Measurements from ENCODE around the gene SERTAD4.

SERTAD4 gene

GRCh38 chr1:210235363-210236053 lies 2.9 kb downstream of the SERTAD4 start:
- H3K4me1 ChIP-seq (ENCODE audit: control insufficient read depth, insufficient read depth, low read length), result peaks cover 18% of the 10 kb centered on the region
- no peaks in the 10 kb centered on the region for H3K36me3 ChIP-seq (ENCODE audit: control insufficient read depth, insufficient read depth, low read length)
- H3K9me3 ChIP-seq (ENCODE audit: control insufficient read depth, low read length), result no peaks in the 10 kb centered on the region
- no peak overlapping the region for H3K9ac ChIP-seq (ENCODE audit: low read length)
- no peak overlapping the region for H3K4me3 ChIP-seq (ENCODE audit: low read length)
- H3K27me3 ChIP-seq (ENCODE audit: control insufficient read depth, insufficient read depth, low read length), result peaks cover 9% of the 10 kb centered on the region

DNA sequence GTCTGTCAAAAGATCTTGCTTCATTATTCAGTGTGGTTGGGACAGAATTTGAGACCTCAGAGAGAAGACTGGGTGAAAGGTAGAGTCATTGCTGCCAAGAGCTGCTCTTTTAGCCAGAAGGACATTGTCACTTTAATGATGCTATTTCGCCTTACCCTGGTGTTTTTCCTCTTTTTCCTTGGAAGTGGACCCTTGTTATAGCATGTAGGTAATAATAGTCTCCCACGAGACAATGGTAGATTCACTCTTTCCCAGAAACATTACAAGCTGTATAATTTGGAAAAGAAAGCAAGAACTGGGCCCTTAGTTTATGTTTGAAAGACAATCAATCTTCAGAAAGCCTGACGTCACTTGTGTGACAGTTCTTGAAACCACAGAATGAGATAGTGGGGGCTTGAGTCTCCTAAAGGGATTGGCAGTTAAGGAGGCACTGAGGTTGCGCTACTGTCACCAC lies 3.8 kb downstream of the SERTAD4 start:
- H3K9ac ChIP-seq (ENCODE audit: low read length), result no peak overlapping the region
- no peaks in the 10 kb centered on the region for H3K36me3 ChIP-seq (ENCODE audit: control insufficient read depth, insufficient read depth, low read length)
- H3K9me3 ChIP-seq (ENCODE audit: control insufficient read depth, low read length), result no peaks in the 10 kb centered on the region
- H3K27me3 ChIP-seq (ENCODE audit: control insufficient read depth, insufficient read depth, low read length), result peaks cover 9% of the 10 kb centered on the region
- H3K4me3 ChIP-seq (ENCODE audit: low read length), result no peak overlapping the region
- H3K4me1 ChIP-seq (ENCODE audit: control insufficient read depth, insufficient read depth, low read length), result peaks cover 18% of the 10 kb centered on the region

GRCh38 chr1:210236840-210237409 lies 4.3 kb downstream of the SERTAD4 start:
- Histone ChIP-seq H3K36me3 (ENCODE audit: control insufficient read depth, insufficient read depth, low read length) (no peaks in the 10 kb centered on the region), H3K27me3 (ENCODE audit: control insufficient read depth, insufficient read depth, low read length) (peaks cover 6% of the 10 kb centered on the region), H3K4me3 (ENCODE audit: low read length) (no peak overlapping the region), H3K4me1 (ENCODE audit: control insufficient read depth, insufficient read depth, low read length) (peaks cover 17% of the 10 kb centered on the region), H3K9ac (ENCODE audit: low read length) (no peak overlapping the region), H3K9me3 (ENCODE audit: control insufficient read depth, low read length) (no peaks in the 10 kb centered on the region)

GRCh38 chr1:210237479-210237878 lies 4.9 kb downstream of the SERTAD4 start:
- Histone ChIP-seq H3K4me1 (ENCODE audit: control insufficient read depth, insufficient read depth, low read length) (peaks cover 13% of the 10 kb centered on the region), H3K4me3 (ENCODE audit: low read length) (no peak overlapping the region), H3K9ac (ENCODE audit: low read length) (no peak overlapping the region), H3K27me3 (ENCODE audit: control insufficient read depth, insufficient read depth, low read length) (peaks cover 6% of the 10 kb centered on the region), H3K36me3 (ENCODE audit: control insufficient read depth, insufficient read depth, low read length) (no peaks in the 10 kb centered on the region), H3K9me3 (ENCODE audit: control insufficient read depth, low read length) (no peaks in the 10 kb centered on the region)

- no peak overlapping the region for H3K9ac ChIP-seq (ENCODE audit: low read length)
- no peaks in the 10 kb centered on the region for H3K9me3 ChIP-seq (ENCODE audit: control insufficient read depth, low read length)
- H3K4me1 ChIP-seq (ENCODE audit: control insufficient read depth, insufficient read depth, low read length), result peaks cover 13% of the 10 kb centered on the region
- no peaks in the 10 kb centered on the region for H3K36me3 ChIP-seq (ENCODE audit: control insufficient read depth, insufficient read depth, low read length)
- H3K27me3 ChIP-seq (ENCODE audit: control insufficient read depth, insufficient read depth, low read length), result peaks cover 6% of the 10 kb centered on the region
- H3K4me3 ChIP-seq (ENCODE audit: low read length), result no peak overlapping the region
Observed at GRCh38 chr1:210237981-210238380, 5.4 kb downstream of the SERTAD4 start.

- H3K4me3 ChIP-seq (ENCODE audit: low read length), result no peak overlapping the region
Observed at GRCh38 chr1:210239349-210240111, 6.9 kb downstream of the SERTAD4 start.

DNA sequence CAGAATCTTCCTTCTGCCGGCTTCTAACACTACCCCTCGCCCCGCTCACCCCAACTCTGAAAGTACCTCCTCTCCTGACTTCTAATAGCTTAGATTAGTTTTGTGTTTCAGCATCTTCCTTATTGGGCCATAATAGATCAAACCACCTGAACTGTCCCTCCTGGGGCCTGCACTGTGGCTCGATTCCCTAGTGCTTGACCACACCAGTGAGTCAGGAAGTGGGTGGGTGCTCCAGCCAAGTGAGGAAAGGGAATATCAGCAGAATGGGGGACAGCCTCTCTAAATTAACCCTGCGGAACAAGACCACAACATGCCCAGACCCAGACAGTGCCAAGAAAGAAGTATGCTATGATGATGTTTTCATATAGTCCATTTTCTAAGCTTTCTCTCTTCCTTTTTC lies 8.5 kb downstream of the SERTAD4 start:
- Histone ChIP-seq H3K4me1 (ENCODE audit: control insufficient read depth, insufficient read depth, low read length) (peaks cover 7% of the 10 kb centered on the region), H3K9ac (ENCODE audit: low read length) (no peak overlapping the region), H3K27me3 (ENCODE audit: control insufficient read depth, insufficient read depth, low read length) (no peaks in the 10 kb centered on the region), H3K4me3 (ENCODE audit: low read length) (no peak overlapping the region), H3K36me3 (ENCODE audit: control insufficient read depth, insufficient read depth, low read length) (no peaks in the 10 kb centered on the region), H3K9me3 (ENCODE audit: control insufficient read depth, low read length) (no peaks in the 10 kb centered on the region)

More at GRCh38 chr1:210239349-210240111, 6.9 kb downstream of the SERTAD4 start:
- no peaks in the 10 kb centered on the region for H3K27me3 ChIP-seq (ENCODE audit: control insufficient read depth, insufficient read depth, low read length)
- peaks cover 7% of the 10 kb centered on the region for H3K4me1 ChIP-seq (ENCODE audit: control insufficient read depth, insufficient read depth, low read length)
- no peaks in the 10 kb centered on the region for H3K36me3 ChIP-seq (ENCODE audit: control insufficient read depth, insufficient read depth, low read length)
- no peaks in the 10 kb centered on the region for H3K9me3 ChIP-seq (ENCODE audit: control insufficient read depth, low read length)
- H3K9ac ChIP-seq (ENCODE audit: low read length), result no peak overlapping the region

GRCh38 chr1:210244746-210245367 lies 12.3 kb downstream of the SERTAD4 start:
- H3K27me3 ChIP-seq (ENCODE audit: control insufficient read depth, insufficient read depth, low read length), result no peaks in the 10 kb centered on the region
- no peaks in the 10 kb centered on the region for H3K9me3 ChIP-seq (ENCODE audit: control insufficient read depth, low read length)
- no peak overlapping the region for H3K4me3 ChIP-seq (ENCODE audit: low read length)
- no peaks in the 10 kb centered on the region for H3K4me1 ChIP-seq (ENCODE audit: control insufficient read depth, insufficient read depth, low read length)
- H3K9ac ChIP-seq (ENCODE audit: low read length), result no peak overlapping the region
- no peaks in the 10 kb centered on the region for H3K36me3 ChIP-seq (ENCODE audit: control insufficient read depth, insufficient read depth, low read length)

DNA sequence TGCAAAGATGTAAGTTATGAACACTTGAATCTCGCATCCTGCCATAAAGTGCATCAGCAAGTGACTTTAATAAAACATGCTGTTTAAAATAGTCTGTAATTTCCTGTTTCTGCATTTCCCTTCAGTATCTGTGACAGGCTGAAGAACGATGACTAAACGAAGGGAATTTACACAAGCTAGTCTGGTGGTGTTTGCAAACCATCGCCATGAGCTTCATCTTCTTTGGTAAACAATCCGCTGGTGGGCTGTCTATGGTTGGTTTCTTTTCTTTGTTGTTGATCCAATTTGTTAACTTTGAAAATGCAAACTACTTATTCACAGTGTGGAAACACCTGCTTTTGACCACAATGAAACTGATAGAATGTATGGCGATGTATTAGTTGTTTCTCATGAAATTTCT lies 13.9 kb downstream of the SERTAD4 start:
- no peak overlapping the region for H3K9ac ChIP-seq (ENCODE audit: low read length)
- no peaks in the 10 kb centered on the region for H3K9me3 ChIP-seq (ENCODE audit: control insufficient read depth, low read length)
- H3K36me3 ChIP-seq (ENCODE audit: control insufficient read depth, insufficient read depth, low read length), result no peaks in the 10 kb centered on the region
- peaks cover 7% of the 10 kb centered on the region for H3K4me1 ChIP-seq (ENCODE audit: control insufficient read depth, insufficient read depth, low read length)
- no peak overlapping the region for H3K4me3 ChIP-seq (ENCODE audit: low read length)
- no peaks in the 10 kb centered on the region for H3K27me3 ChIP-seq (ENCODE audit: control insufficient read depth, insufficient read depth, low read length)

GRCh38 chr1:210248341-210248740 lies 15.7 kb downstream of the SERTAD4 start:
- Histone ChIP-seq H3K4me3 (ENCODE audit: low read length) (no peak overlapping the region), H3K4me1 (ENCODE audit: control insufficient read depth, insufficient read depth, low read length) (peaks cover 23% of the 10 kb centered on the region), H3K9me3 (ENCODE audit: control insufficient read depth, low read length) (no peaks in the 10 kb centered on the region), H3K36me3 (ENCODE audit: control insufficient read depth, insufficient read depth, low read length) (no peaks in the 10 kb centered on the region), H3K27me3 (ENCODE audit: control insufficient read depth, insufficient read depth, low read length) (peaks cover 14% of the 10 kb centered on the region), H3K9ac (ENCODE audit: low read length) (no peak overlapping the region)

DNA sequence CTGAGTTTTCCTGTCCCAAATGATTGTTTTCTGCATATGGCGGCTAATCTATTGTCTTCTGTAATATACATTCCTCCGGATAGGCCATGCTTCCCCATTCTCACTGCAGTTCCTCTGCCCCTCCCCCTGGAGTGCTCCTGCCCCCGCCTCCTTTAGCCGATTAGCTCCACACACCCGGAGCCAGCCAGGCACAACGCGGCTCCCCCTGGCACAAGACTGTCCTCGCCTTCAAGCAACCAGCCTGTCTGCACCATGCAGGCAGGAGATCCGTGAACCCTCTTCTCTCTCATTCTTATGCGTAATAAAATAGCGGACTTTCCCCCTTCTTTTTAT lies 18.0 kb downstream of the SERTAD4 start:
- no peaks in the 10 kb centered on the region for H3K9me3 ChIP-seq (ENCODE audit: control insufficient read depth, low read length)
- no peaks in the 10 kb centered on the region for H3K36me3 ChIP-seq (ENCODE audit: control insufficient read depth, insufficient read depth, low read length)
- no peak overlapping the region for H3K4me3 ChIP-seq (ENCODE audit: low read length)
- H3K27me3 ChIP-seq (ENCODE audit: control insufficient read depth, insufficient read depth, low read length), result peaks cover 24% of the 10 kb centered on the region
- H3K4me1 ChIP-seq (ENCODE audit: control insufficient read depth, insufficient read depth, low read length), result peaks cover 23% of the 10 kb centered on the region
- H3K9ac ChIP-seq (ENCODE audit: low read length), result no peak overlapping the region

Measured in mucosa of stomach (tissue), 1 donor.